Measurements from ENCODE around the gene RIOK1.
"Not testable (repeated sequence)": the region's sequence is repeated elsewhere in the genome, so short reads cannot be mapped to it uniquely, and the experiment has no call there.

Gene RIOK1

GRCh38 chr6:7389451-7390225 lies at the start of gene RIOK1, which contains the start of gene CAGE1:
Gene RIOK1, plus strand, starts transcription at chr6:7389808. Its CDS starts 195 bp downstream, at chr6:7390003.
Gene CAGE1, minus strand, starts transcription at chr6:7389742. Its CDS starts 2,569 bp downstream, at chr6:7387173.
- DNase-seq (ENCODE audit: low read depth): peak; percentile 80

- DNase-seq (ENCODE audit: low read depth): no peak
Measured at GRCh38 chr6:7341271-7341670, 48.3 kb upstream of the RIOK1 start.

- DNase-seq (ENCODE audit: low read depth): peak; percentile 6
Measured at GRCh38 chr6:7341989-7342742, 47.4 kb upstream of the RIOK1 start.

- no peak for DNase-seq (ENCODE audit: low read depth)
Measured at GRCh38 chr6:7343546-7344475, 45.8 kb upstream of the RIOK1 start.

- not testable (repeated sequence) for DNase-seq (ENCODE audit: low read depth)
Measured at GRCh38 chr6:7344773-7345450, 44.7 kb upstream of the RIOK1 start.

GRCh38 chr6:7347551-7347997 lies 42.0 kb upstream of the RIOK1 start:
- DNase-seq (ENCODE audit: low read depth): not testable (repeated sequence)

GRCh38 chr6:7350591-7350990 lies 39.0 kb upstream of the RIOK1 start:
- not testable (repeated sequence) for DNase-seq (ENCODE audit: low read depth)

GRCh38 chr6:7351916-7352315 lies 37.7 kb upstream of the RIOK1 start:
- not testable (repeated sequence) for DNase-seq (ENCODE audit: low read depth)

GRCh38 chr6:7367408-7367807 lies 22.2 kb upstream of the RIOK1 start:
- DNase-seq (ENCODE audit: low read depth): no peak

GRCh38 chr6:7373739-7374138 lies 15.9 kb upstream of the RIOK1 start:
- no peak for DNase-seq (ENCODE audit: low read depth)

- DNase-seq (ENCODE audit: low read depth): no peak
Measured at GRCh38 chr6:7377961-7378360, 11.6 kb upstream of the RIOK1 start.

GRCh38 chr6:7378740-7379139 lies 10.9 kb upstream of the RIOK1 start:
- no peak for DNase-seq (ENCODE audit: low read depth)

- DNase-seq (ENCODE audit: low read depth): no peak
Measured at GRCh38 chr6:7381092-7381491, 8.5 kb upstream of the RIOK1 start.

- DNase-seq (ENCODE audit: low read depth): no peak
Measured at GRCh38 chr6:7389162-7389450, 502 bp upstream of the RIOK1 start.

GRCh38 chr6:7390226-7390878 lies 744 bp downstream of the RIOK1 start:
- no peak for DNase-seq (ENCODE audit: low read depth)

GRCh38 chr6:7391151-7391550 lies 1.5 kb downstream of the RIOK1 start:
- no peak for DNase-seq (ENCODE audit: low read depth)

- no peak for DNase-seq (ENCODE audit: low read depth)
Measured at GRCh38 chr6:7392402-7392801, 2.8 kb downstream of the RIOK1 start.

GRCh38 chr6:7401075-7401474 lies 11.5 kb downstream of the RIOK1 start:
- no peak for DNase-seq (ENCODE audit: low read depth)

- no peak for DNase-seq (ENCODE audit: low read depth)
Measured at GRCh38 chr6:7402716-7403115, 13.1 kb downstream of the RIOK1 start.

GRCh38 chr6:7404546-7404945 lies 14.9 kb downstream of the RIOK1 start:
- no peak for DNase-seq (ENCODE audit: low read depth)

GRCh38 chr6:7406743-7407142 lies 17.1 kb downstream of the RIOK1 start:
- no peak for DNase-seq (ENCODE audit: low read depth)

All from HS-5 (cell line).